Endometrium (tissue), 2 donors: Measurements from ENCODE around the gene NCOA6.

ENCODE experiments used
- FAIRE-seq: peaks from 2 replicates; lab custom pipeline; 2012; peaks lifted over from hg19 to GRCh38; lab: Jason Lieb, UNC
- donor health status: control.
- donor health status: control.

NCOA6 gene

GRCh38 chr20:34825530-34826362 lies at the start of gene NCOA6:
Gene NCOA6 (minus strand): TSS chr20:34825651. CDS start chr20:34782355, 43,296 bp downstream.
- FAIRE-seq: no peak

GRCh38 chr20:34874094-34874654 lies 48.7 kb upstream of the NCOA6 start:
- FAIRE-seq: no peak

GRCh38 chr20:34873583-34874093 lies 48.2 kb upstream of the NCOA6 start:
- no peak for FAIRE-seq

GRCh38 chr20:34872622-34873224 lies 47.3 kb upstream of the NCOA6 start, which contains the start of gene GGT7:
Gene GGT7 (minus strand): TSS chr20:34872856. CDS start chr20:34872815, 41 bp downstream.
- no peak for FAIRE-seq

GRCh38 chr20:34871966-34872621 lies 46.6 kb upstream of the NCOA6 start:
- no peak for FAIRE-seq

DNA sequence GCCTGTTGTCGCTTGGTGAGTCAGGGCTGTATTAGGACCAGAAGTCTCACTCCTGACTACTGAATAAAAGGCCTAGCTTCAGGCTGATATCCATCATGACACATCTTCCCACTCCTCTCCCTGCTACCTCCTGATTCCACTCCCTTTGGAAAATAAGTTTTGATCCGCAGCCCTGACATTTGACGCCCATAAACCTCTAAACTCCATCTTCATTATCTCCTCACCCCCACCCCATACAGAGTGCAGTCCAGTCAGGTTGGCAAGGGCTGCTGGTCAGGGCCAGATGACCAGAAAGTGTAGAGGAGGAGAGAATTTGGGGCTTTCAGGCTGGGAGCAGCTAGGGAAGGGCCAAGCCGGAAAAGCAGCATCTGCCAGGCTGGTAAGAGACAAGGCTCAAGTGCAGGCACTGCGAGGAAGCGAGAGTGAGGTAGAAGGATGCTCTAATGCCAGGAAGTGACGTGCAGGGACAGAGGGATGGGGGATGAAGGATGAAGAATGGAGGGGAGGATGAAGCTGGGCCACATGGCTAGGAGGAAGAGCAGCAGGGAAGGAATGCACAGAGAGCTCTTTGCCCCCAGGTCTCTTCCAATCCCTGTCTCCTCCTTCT lies 46.0 kb upstream of the NCOA6 start:
- no peak for FAIRE-seq

DNA sequence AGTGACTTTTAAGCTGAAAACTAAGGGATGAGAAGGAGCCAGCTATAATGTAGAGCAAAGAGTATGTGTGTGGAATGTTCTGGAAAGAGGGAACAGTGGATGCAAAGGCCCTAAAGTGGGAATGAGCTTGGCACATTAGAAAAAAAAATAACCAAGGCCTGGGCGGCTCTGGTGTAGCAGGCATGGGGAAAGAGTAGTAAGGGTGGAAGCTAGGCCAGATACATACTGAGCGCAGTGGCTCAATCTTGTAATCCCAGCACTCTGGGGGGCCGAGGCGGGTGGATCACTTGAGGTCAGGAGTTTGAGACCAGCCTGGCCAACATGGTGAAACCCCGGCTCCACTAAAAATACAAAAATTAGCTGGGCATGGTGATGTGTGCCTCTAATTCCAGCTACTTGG lies 38.8 kb upstream of the NCOA6 start:
- FAIRE-seq: no peak

DNA sequence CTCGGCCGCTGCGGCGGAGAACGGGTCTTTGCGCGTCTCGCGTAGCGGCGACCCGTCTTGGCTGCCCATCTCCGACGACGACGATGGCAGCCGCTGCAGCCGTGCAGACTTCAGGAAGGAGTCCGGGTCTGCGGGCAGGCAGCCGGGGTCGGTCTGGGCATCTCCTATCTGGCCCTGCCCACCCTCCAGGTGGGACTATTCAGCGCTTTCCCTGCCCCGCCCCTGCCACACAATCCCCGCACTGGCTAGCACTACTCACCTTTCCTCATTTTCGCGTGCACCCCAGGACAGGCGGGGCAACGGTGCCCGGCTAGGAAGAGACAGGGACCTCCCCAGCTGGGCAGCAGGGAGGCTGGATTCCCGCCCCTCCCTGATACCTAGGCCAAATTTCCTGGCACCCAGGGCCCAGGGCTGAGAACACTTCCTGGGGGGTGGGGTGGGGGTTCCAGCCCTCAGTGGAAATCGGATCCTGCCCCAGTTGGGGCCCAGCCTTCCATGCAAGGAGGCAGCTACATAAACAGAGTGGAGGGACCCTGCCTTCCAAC lies 38.0 kb upstream of the NCOA6 start:
- FAIRE-seq: no peak

DNA sequence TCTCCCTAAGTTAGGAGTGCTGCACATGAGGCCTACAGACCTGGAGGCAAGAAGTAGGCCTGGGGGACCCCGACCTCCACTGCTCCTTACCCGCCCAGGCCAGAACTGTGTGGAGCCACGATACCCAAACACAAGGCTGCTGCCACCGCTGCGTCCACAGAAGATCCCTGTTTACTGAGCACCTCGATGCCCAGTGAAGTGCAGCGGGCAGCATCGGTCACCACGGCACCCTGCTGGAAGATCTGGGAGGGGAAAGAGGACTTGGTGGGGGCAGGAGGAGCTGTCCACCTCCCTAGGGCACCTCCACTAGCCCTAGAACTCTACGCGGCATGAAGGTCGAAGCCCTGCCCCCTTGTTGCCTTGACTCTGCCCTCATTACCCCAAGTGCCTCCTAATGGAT lies 37.3 kb upstream of the NCOA6 start:
- FAIRE-seq: no peak

DNA sequence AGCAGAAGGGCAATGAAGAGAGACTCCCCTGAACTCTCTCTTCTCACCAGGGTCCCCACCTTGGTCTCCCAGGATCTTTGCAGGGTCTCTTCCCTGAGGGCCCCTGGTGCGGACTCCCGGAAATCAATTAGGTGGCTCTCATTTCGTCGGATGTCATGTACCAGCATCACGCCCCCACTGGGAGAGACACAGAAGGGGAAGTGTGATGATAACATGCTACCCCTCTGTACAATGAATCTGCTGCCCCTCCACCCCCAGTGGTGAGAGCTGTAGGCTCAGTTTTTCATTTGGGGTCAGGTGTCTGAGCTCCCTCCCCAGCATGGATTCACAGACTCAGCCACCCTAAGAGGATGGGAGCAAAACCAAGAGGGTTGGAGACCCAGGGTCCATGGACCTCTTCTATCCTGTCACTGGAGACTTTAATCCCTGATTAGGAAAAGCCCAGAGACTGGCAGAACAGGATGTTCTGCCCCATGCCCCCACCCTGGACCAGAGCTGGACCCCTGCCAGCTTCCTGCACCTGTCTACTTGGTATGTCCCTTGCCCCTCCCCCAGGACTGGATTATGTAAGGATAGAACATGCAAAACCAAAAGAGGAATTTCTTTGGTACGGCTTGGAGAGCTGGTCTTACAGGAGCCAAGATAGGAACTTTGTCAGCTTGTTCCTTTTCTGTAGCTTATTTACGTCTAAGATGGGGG lies 36.1 kb upstream of the NCOA6 start:
- no peak for FAIRE-seq

- FAIRE-seq: no peak
These were observed 34.5 kb upstream of the NCOA6 start for GRCh38 chr20:34859826-34860545.

DNA sequence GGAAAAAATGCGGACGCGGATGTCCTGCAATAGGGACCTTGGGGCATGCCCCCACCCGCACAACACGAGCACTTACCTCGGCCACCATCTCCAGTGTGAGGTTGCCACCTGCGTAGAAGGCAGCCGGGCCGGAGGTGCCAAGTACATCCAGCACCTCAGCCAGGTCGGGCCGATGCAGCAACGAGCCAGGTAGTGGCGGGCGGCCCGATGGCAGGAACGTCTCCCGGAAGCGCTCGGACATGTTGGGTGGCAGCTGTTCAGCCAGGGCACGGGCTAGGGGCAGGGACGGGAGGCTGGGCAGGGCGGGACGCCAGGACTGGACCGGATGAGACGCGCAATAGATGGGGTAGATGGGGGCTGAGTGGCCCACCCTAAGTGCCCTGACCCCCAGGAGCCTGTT lies 33.9 kb upstream of the NCOA6 start:
- no peak for FAIRE-seq

- no peak for FAIRE-seq
These were observed 26.8 kb upstream of the NCOA6 start for GRCh38 chr20:34852298-34852697.

- FAIRE-seq: no peak
These were observed 25.5 kb upstream of the NCOA6 start for GRCh38 chr20:34850969-34851368.

DNA sequence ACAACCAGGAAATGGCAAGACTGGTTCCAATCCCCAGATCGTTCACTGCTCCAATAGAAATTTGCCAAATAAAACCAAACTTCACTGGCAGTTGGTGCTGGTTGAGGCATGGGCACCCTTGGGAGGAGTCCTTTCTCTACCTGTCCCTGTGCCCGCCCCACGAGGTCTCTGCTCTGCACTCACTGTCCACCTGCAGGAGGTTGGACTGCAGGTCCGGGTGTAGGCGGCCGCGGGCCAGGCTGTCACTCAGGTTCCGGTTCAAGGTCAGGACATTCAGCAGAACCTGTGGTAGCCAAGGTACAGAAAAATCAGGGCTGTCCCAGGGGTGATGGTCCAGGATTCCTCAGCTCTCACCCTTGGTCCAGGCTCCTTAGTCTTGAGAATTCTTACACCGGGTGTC lies 24.3 kb upstream of the NCOA6 start:
- no peak for FAIRE-seq

DNA sequence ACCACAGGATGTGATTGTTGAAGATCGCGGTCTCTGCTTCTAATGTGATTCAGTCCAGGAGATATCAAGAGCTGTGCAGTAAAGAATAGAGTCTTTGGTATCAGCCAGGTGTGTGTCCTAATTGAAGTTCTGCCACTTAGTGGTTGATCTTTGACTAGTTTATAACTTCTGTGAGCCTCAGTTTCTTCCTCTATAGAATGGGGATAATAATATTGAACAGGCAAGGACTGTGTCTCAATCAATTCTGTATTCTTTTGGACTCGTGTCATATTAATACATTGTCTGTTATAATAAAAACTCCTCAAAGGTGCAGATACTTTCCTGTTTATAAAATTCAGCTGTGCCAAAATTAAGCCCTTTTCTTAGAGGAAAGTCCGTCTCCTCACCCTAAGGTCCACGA lies 23.1 kb upstream of the NCOA6 start:
- no peak for FAIRE-seq

- FAIRE-seq: no peak
These were observed 18.0 kb upstream of the NCOA6 start for GRCh38 chr20:34843421-34843820.

DNA sequence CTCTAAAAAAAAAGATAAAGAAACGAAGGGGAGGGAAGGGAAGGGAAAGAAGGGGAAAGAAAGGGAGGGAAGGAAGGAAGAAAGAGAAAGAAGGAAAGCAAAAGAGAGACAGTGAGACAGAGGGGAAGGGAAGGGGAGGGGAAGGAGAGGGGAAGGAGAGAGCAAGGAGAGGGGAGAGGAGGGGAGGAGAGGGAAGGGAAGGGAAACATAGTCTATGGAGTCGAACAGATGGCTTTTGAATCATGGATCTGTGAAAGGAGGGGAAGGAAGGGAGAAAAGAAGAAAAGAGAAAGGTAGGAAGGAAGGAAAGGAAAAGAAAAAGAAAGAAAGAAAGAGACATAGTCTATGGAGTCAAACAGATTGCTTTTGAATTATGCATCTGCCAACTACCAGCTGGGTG lies 16.7 kb upstream of the NCOA6 start:
- no peak for FAIRE-seq

- FAIRE-seq: peak; percentile 65
These were observed 9.0 kb upstream of the NCOA6 start for GRCh38 chr20:34834459-34834893.

DNA sequence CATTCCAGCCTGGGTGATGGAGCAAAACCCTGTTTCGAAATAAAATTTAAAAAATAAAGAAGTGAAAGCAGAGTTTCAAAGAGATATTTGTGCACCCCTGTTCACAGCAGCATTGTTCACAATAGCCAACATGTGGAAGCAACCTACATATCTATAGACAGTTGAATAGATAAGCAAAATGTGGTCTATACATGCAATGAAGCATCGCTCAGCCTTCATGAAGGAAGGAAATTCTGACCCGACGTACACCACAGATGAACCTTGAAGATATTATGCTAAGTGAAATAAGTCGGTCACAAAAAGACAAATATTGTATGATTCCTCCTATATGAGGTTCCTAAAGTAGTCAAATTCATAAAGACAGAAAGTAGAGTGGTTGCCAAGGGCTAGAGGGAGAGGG lies 6.5 kb upstream of the NCOA6 start:
- no peak for FAIRE-seq

DNA sequence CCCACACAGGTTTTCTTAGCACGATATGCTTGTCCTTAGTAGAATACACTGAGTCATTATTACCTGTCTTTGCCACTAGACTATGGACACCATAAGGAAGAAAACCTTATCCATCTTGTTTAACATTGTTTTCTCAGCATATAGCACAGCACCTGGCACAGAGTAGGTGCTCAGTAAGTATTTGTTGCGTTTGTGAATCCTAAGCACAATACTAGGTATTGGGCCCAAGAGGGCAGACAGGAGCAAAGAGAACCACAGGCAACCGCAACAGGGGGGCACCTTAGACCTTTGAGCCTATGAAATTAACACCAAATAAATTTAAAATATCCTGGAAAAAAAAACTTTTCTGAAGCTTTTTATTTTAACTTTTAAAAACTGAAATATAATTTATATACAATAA lies 3.7 kb upstream of the NCOA6 start:
- FAIRE-seq: no peak
